IPS-18a (cell line): ENCODE measurements around the gene GPR62.
"Not testable (repeated sequence)": the region's sequence is repeated elsewhere in the genome, so short reads cannot be mapped to it uniquely, and the experiment has no call there.

Experiments used
- H3K27ac ChIP-seq: one replicate; pipeline ENCODE4 v1.5.1; 2013; ENCODE audit warnings: low read length
- H3K27me3 ChIP-seq: one replicate; pipeline ENCODE4 v1.6.1; 2013; ENCODE audit warnings: mild to moderate bottlenecking, low read length; ENCODE audit not compliant: control insufficient read depth, insufficient read depth
- H3K36me3 ChIP-seq: one replicate; pipeline ENCODE4 v1.6.1; 2013; ENCODE audit warnings: low read depth, low read length; ENCODE audit not compliant: control insufficient read depth
- H3K4me1 ChIP-seq: one replicate; pipeline ENCODE4 v1.6.1; 2013; ENCODE audit warnings: low read depth, low read length; ENCODE audit not compliant: control insufficient read depth
- H3K4me3 ChIP-seq: one replicate; pipeline ENCODE4 v1.5.1; 2013; ENCODE audit warnings: low read length
- H3K9ac ChIP-seq: one replicate; pipeline ENCODE4 v1.6.1; 2013; ENCODE audit warnings: mild to moderate bottlenecking, low read length, moderate library complexity
- H3K9me3 ChIP-seq: one replicate; pipeline ENCODE4 v1.6.1; 2013; ENCODE audit warnings: low read depth, low read length; ENCODE audit not compliant: control insufficient read depth

The GPR62 gene

GRCh38 chr3:51993657-51994056 lies 38.5 kb downstream of the GPR62 start:
- not testable (repeated sequence) for H3K4me1 ChIP-seq, H3K9me3 ChIP-seq, H3K4me3 ChIP-seq, H3K9ac ChIP-seq, H3K27me3 ChIP-seq, H3K27ac ChIP-seq
- H3K36me3 ChIP-seq: peaks cover 37% of the 10 kb centered on the region

DNA sequence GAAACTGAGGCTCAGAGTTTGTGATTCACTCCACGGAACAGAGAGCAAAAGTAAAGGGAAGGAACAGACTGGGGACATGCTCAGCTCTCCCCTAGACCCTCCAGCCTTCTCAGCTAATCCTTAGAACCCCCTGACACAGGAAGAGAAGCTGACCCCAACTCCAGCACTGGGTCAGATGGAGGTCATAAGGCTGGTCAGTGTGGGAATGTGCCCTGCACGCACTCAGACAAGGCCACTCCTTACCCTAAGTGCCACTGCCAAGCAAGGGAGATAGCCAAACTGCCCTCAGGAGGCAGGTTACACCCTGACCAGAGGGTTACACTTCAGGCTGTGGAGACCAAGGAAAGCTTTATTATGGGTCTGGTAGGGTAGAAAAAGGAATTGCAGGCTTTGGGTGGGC lies 39.3 kb downstream of the GPR62 start:
- Histone ChIP-seq H3K27ac (no peak overlapping the region), H3K27me3 (no peaks in the 10 kb centered on the region), H3K9me3 (no peaks in the 10 kb centered on the region), H3K9ac (peak overlapping the region; percentile 94), H3K4me1 (peaks cover 8% of the 10 kb centered on the region), H3K4me3 (peak overlapping the region; percentile 88), H3K36me3 (peaks cover 37% of the 10 kb centered on the region)

- Histone ChIP-seq H3K9me3 (no peaks in the 10 kb centered on the region), H3K4me3 (peak within 1 kb of the TSS; percentile 88), H3K27me3 (no peaks in the 10 kb centered on the region), H3K27ac (peak within 1 kb of the TSS; percentile 96), H3K9ac (peak within 1 kb of the TSS; percentile 94), H3K4me1 (peaks cover 8% of the 10 kb centered on the region), H3K36me3 (peaks cover 37% of the 10 kb centered on the region)
Measured at GRCh38 chr3:51995346-51996163, 40.4 kb downstream of the GPR62 start, which contains the start of gene RPL29. Gene RPL29, minus strand, starts transcription at chr3:51995895. Its CDS starts 434 bp downstream, at chr3:51995461.

DNA sequence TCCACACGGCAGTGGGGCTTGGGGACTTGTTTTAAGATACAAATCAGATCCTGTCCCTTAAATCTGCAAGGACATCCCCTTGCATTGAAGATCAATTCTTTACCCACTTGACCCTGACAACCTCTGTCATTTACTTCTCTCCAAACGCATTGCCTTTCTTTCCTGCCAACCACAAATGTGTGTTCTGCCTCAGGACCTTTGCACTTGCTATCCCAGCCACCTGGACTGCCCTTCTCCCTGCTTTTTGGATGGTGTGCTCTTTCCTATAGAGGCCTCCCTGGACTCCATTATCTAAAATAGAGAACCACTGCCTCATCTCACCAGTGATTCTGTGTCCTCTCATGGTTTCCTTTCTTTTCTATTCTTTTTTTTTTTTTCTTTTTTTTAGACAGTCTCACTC lies 42.0 kb downstream of the GPR62 start:
- no peak overlapping the region for H3K4me3 ChIP-seq
- H3K27ac ChIP-seq: no peak overlapping the region
- peaks cover 29% of the 10 kb centered on the region for H3K36me3 ChIP-seq
- no peak overlapping the region for H3K9ac ChIP-seq
- no peaks in the 10 kb centered on the region for H3K27me3 ChIP-seq
- no peaks in the 10 kb centered on the region for H3K9me3 ChIP-seq
- peaks cover 12% of the 10 kb centered on the region for H3K4me1 ChIP-seq

GRCh38 chr3:51997935-51998596 lies 42.9 kb downstream of the GPR62 start:
- Histone ChIP-seq H3K27me3 (no peaks in the 10 kb centered on the region), H3K27ac (no peak overlapping the region), H3K9ac (no peak overlapping the region), H3K9me3 (no peaks in the 10 kb centered on the region), H3K4me3 (no peak overlapping the region), H3K4me1 (peaks cover 18% of the 10 kb centered on the region), H3K36me3 (peaks cover 21% of the 10 kb centered on the region)

DNA sequence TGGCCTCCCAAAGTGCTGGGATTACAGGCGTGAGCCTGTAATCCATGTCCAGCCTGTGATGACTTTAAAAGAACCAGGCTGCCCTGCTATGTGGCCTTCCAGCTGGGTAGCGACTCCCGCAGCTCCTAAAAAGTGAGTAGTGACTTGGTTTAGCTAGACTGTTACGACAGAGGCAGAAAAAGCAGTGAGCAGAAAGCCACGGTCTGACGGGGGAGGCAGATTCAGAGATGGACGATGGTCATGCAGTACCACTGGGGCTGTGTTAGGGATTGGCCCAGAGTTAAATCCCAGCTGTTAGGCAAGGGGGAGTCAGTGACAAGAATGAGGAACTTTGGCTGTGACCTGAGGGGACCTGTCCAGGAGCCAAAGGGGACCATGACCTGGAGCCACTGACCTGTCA lies 43.6 kb downstream of the GPR62 start:
- Histone ChIP-seq H3K4me1 (peaks cover 24% of the 10 kb centered on the region), H3K27me3 (no peaks in the 10 kb centered on the region), H3K4me3 (no peak overlapping the region), H3K27ac (no peak overlapping the region), H3K9me3 (no peaks in the 10 kb centered on the region), H3K9ac (no peak overlapping the region), H3K36me3 (peaks cover 14% of the 10 kb centered on the region)

GRCh38 chr3:51999846-52000245 lies 44.7 kb downstream of the GPR62 start:
- H3K4me3 ChIP-seq: no peak overlapping the region
- H3K9ac ChIP-seq: no peak overlapping the region
- H3K27me3 ChIP-seq: no peaks in the 10 kb centered on the region
- H3K27ac ChIP-seq: no peak overlapping the region
- H3K9me3 ChIP-seq: no peaks in the 10 kb centered on the region
- peaks cover 3% of the 10 kb centered on the region for H3K36me3 ChIP-seq
- peaks cover 31% of the 10 kb centered on the region for H3K4me1 ChIP-seq

- Histone ChIP-seq H3K27ac (no peak overlapping the region), H3K9me3 (no peaks in the 10 kb centered on the region), H3K9ac (no peak overlapping the region), H3K36me3 (no peaks in the 10 kb centered on the region), H3K27me3 (no peaks in the 10 kb centered on the region), H3K4me1 (peaks cover 44% of the 10 kb centered on the region), H3K4me3 (no peak overlapping the region)
Measured at GRCh38 chr3:52001443-52001974, 46.3 kb downstream of the GPR62 start.

- no peaks in the 10 kb centered on the region for H3K9me3 ChIP-seq
- H3K27ac ChIP-seq: no peak overlapping the region
- H3K36me3 ChIP-seq: no peaks in the 10 kb centered on the region
- peak overlapping the region; percentile 16 for H3K4me3 ChIP-seq
- peaks cover 52% of the 10 kb centered on the region for H3K4me1 ChIP-seq
- no peak overlapping the region for H3K9ac ChIP-seq
- no peaks in the 10 kb centered on the region for H3K27me3 ChIP-seq
Measured at GRCh38 chr3:52002748-52003147, 47.6 kb downstream of the GPR62 start.

GRCh38 chr3:52004163-52004787 lies 49.1 kb downstream of the GPR62 start:
- Histone ChIP-seq H3K36me3 (no peaks in the 10 kb centered on the region), H3K27ac (no peak overlapping the region), H3K9me3 (no peaks in the 10 kb centered on the region), H3K4me3 (no peak overlapping the region), H3K9ac (no peak overlapping the region), H3K27me3 (no peaks in the 10 kb centered on the region), H3K4me1 (peaks cover 50% of the 10 kb centered on the region)

DNA sequence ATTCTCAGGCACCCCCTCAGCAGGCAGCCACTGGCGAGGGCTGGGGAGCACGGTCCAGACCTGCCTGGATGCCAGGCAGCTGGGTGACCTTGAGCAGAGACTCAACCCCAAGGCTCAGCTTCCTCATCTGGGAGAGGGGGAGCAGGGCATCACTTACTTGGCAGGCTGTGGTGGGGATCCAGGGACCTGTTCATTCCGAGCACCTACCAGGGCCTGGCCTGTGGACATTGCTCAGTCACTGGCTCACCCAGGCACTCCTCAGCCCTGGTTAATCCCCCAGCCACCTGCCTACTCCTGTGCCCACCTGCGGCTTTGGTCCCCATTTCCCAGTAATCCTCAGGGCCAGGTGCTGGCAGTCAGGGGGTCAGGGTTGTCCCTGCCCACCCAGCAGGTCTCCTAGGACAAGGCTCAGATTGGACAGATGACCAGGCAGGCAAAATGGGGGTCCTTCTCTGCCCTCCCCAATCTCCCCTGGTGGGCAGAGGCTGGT lies 49.8 kb downstream of the GPR62 start:
- Histone ChIP-seq H3K4me3 (peak overlapping the region; percentile 38), H3K4me1 (peaks cover 50% of the 10 kb centered on the region), H3K9ac (peak overlapping the region; percentile 9), H3K27me3 (no peaks in the 10 kb centered on the region), H3K36me3 (no peaks in the 10 kb centered on the region), H3K27ac (peak overlapping the region; percentile 1), H3K9me3 (no peaks in the 10 kb centered on the region)
